Epithelial cell of prostate (primary cell): Measurements from ENCODE around the gene MEAF6.

Source experiments
- DNase-seq: peaks from one replicate; pipeline ENCODE4 v3.0.0-alpha.2; 2011; ENCODE audit warnings: low read depth, low spot score
- H3K27ac ChIP-seq: fragments of 450-650 bp; 2 replicates; pipeline ENCODE4 v1.5.1; 2017; ENCODE audit warnings: mild to moderate bottlenecking

The MEAF6 gene

GRCh38 chr1:37476087-37476452 lies 38.5 kb downstream of the MEAF6 start:
- DNase-seq: no peak
- H3K27ac ChIP-seq: peak overlapping the region; percentile 99

- peak overlapping the region; percentile 99 for H3K27ac ChIP-seq
- no peak for DNase-seq
Measured at GRCh38 chr1:37475380-37476086, 39.0 kb downstream of the MEAF6 start.

- H3K27ac ChIP-seq: peak overlapping the region; percentile 99
- DNase-seq: no peak
Measured at GRCh38 chr1:37474697-37475379, 39.7 kb downstream of the MEAF6 start.

- peak within 1 kb of the TSS; percentile 99 for H3K27ac ChIP-seq
- DNase-seq: no peak
Measured at GRCh38 chr1:37474046-37474696, 40.4 kb downstream of the MEAF6 start, which contains the start of gene ZC3H12A. Gene ZC3H12A (plus strand): TSS chr1:37474580. CDS start chr1:37475497, 917 bp downstream.

GRCh38 chr1:37473431-37474045 lies 41.0 kb downstream of the MEAF6 start:
- no peak for DNase-seq
- H3K27ac ChIP-seq: peak overlapping the region; percentile 99

- DNase-seq: no peak
- peak overlapping the region; percentile 99 for H3K27ac ChIP-seq
Measured at GRCh38 chr1:37472994-37473393, 41.6 kb downstream of the MEAF6 start.

GRCh38 chr1:37472281-37472680 lies 42.3 kb downstream of the MEAF6 start:
- no peak for DNase-seq
- H3K27ac ChIP-seq: peak overlapping the region; percentile 99

GRCh38 chr1:37471345-37472231 lies 43.0 kb downstream of the MEAF6 start:
- no peak for DNase-seq
- H3K27ac ChIP-seq: peak overlapping the region; percentile 99

GRCh38 chr1:37469386-37469785 lies 45.2 kb downstream of the MEAF6 start:
- H3K27ac ChIP-seq: no peak overlapping the region
- DNase-seq: no peak

- H3K27ac ChIP-seq: no peak overlapping the region
- no peak for DNase-seq
Measured at GRCh38 chr1:37468037-37468436, 46.5 kb downstream of the MEAF6 start.

- peak overlapping the region; percentile 26 for H3K27ac ChIP-seq
- no peak for DNase-seq
Measured at GRCh38 chr1:37465593-37466517, 48.7 kb downstream of the MEAF6 start.

- no peak overlapping the region for H3K27ac ChIP-seq
- DNase-seq: no peak
Measured at GRCh38 chr1:37464443-37464842, 50.1 kb downstream of the MEAF6 start.

- DNase-seq: no peak
- no peak overlapping the region for H3K27ac ChIP-seq
Measured at GRCh38 chr1:37461698-37462436, 52.7 kb downstream of the MEAF6 start.

GRCh38 chr1:37458551-37458950 lies 56.0 kb downstream of the MEAF6 start:
- no peak overlapping the region for H3K27ac ChIP-seq
- no peak for DNase-seq

GRCh38 chr1:37456614-37457013 lies 58.0 kb downstream of the MEAF6 start:
- DNase-seq: no peak
- no peak overlapping the region for H3K27ac ChIP-seq

- H3K27ac ChIP-seq: peak overlapping the region; percentile 73
Measured at GRCh38 chr1:37455516-37455915, 59.0 kb downstream of the MEAF6 start.

GRCh38 chr1:37453647-37454046 lies 60.9 kb downstream of the MEAF6 start:
- no peak for DNase-seq
- H3K27ac ChIP-seq: peak overlapping the region; percentile 37

More at GRCh38 chr1:37455516-37455915, 59.0 kb downstream of the MEAF6 start:
- DNase-seq: no peak

GRCh38 chr1:37452416-37452815 lies 62.1 kb downstream of the MEAF6 start:
- peak overlapping the region; percentile 37 for H3K27ac ChIP-seq
- no peak for DNase-seq
